SK-MEL-5 (cell line): Measurements from ENCODE around the gene ZNHIT2. TPM values are rescaled to one million over a fixed set of nuclear protein-coding genes. Genes with fewer than 3 reads are reported as not detected.

Experiments
- DNase-seq: peaks from one replicate; pipeline ENCODE4 v3.0.0-alpha.2; 2016; ENCODE audit warnings: low read depth, low spot score
- in situ Hi-C: cut with HindIII; loops from 2 replicates; pipeline ENCODE4 v1.10.0; 2016; ENCODE audit warnings: low sequenced_read_pairs, high pct_unique_total_duplicates, low pct_unique_long_range_greater_than_20kb
- total RNA-seq: library from RNA; depleted of rRNA; stranded (reverse); fragments of >200 nt; shearing (Covaris generic); gene quantifications from 2 replicates; pipeline ENCODE4 v1.2.3, GENCODE V29; 2014

ZNHIT2 gene
- total RNA-seq, 1 experiment from 2014 or later: 8.1 TPM

GRCh38 chr11:65090628-65091027 is 26.9 kb downstream of the ZNHIT2 start:
- DNase-seq: no peak
- in situ Hi-C loops: no loop called here

- DNase-seq: no peak
- in situ Hi-C loops: no loop called here
Measured at GRCh38 chr11:65089621-65090020, 27.9 kb downstream of the ZNHIT2 start.

- no peak for DNase-seq
- in situ Hi-C loops: no loop called here
Measured at GRCh38 chr11:65087827-65088226, 29.7 kb downstream of the ZNHIT2 start.

- in situ Hi-C loops: no loop called here
- DNase-seq: no peak
Measured at GRCh38 chr11:65087216-65087615, 30.3 kb downstream of the ZNHIT2 start.

- no peak for DNase-seq
- in situ Hi-C loops: no loop called here
Measured at GRCh38 chr11:65086809-65087208, 30.7 kb downstream of the ZNHIT2 start.

GRCh38 chr11:65085446-65085845 is 32.1 kb downstream of the ZNHIT2 start:
- DNase-seq: no peak
- in situ Hi-C loops: no loop called here

GRCh38 chr11:65084598-65085375 is 32.7 kb downstream of the ZNHIT2 start:
- no peak for DNase-seq
- in situ Hi-C loops: no loop called here

- in situ Hi-C loops: no loop called here
- DNase-seq: peak; percentile 91
Measured at GRCh38 chr11:65083834-65084597, 33.5 kb downstream of the ZNHIT2 start, which contains the start of the genes CDCA5 and ZFPL1. Gene CDCA5 (minus strand): TSS chr11:65084040. CDS start chr11:65083978, 62 bp downstream. Gene ZFPL1 (plus strand): TSS chr11:65084222. CDS start chr11:65084699, 477 bp downstream.

- in situ Hi-C loops: no loop called here
- DNase-seq: no peak
Measured at GRCh38 chr11:65083134-65083833, 34.2 kb downstream of the ZNHIT2 start.

GRCh38 chr11:65078786-65079342 is 38.6 kb downstream of the ZNHIT2 start:
- in situ Hi-C loops: no loop called here
- DNase-seq: no peak

- DNase-seq: peak; percentile 56
- in situ Hi-C loops: no loop called here
Measured at GRCh38 chr11:65078151-65078550, 39.4 kb downstream of the ZNHIT2 start.

- in situ Hi-C loops: no loop called here
- no peak for DNase-seq
Measured at GRCh38 chr11:65077451-65077850, 40.0 kb downstream of the ZNHIT2 start.

- no peak for DNase-seq
- in situ Hi-C loops: no loop called here
Measured at GRCh38 chr11:65072631-65072966, 44.9 kb downstream of the ZNHIT2 start.

GRCh38 chr11:65071907-65072630 is 45.4 kb downstream of the ZNHIT2 start:
- in situ Hi-C loops: no loop called here
- no peak for DNase-seq

GRCh38 chr11:65069217-65069616 is 48.3 kb downstream of the ZNHIT2 start:
- in situ Hi-C loops: no loop called here
- DNase-seq: no peak

GRCh38 chr11:65067446-65067845 is 50.1 kb downstream of the ZNHIT2 start:
- in situ Hi-C loops: no loop called here
- DNase-seq: no peak

GRCh38 chr11:65066805-65067291 is 50.7 kb downstream of the ZNHIT2 start:
- DNase-seq: no peak
- in situ Hi-C loops: no loop called here
